Stimulated activated CD8-positive, alpha-beta memory T cell treated with anti-CD3 and anti-CD28 coated beads, Interleukin-2, amount 100 ng/mL, for 48 hours (primary cell): ENCODE measurements around the gene ZNF24.

ENCODE experiments used
- DNase-seq, 2 donors: peaks; one replicate each; pipeline ENCODE4 v3.0.0-alpha.2; 2020; ENCODE audit warnings: low read depth in 2 of 2

The ZNF24 gene

DNA sequence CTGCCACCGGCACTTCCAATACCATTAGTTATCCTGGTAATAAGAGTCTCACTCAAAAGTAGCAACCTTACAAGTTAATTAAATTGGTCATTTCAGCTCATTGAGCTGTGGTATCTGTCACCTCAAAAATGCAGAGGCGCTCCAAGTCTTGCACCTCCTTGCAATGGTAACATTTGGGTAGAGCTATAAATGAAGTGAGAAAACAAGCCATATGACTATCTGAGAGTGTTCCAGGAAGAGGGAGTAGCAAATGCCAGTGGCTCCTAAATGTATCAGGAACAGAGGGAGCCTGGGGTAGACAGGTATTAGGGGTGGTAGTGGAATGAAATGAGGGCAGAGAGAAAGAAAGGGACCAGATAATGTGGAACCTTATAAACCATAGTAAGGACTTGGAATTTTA, 48.2 kb downstream of the ZNF24 start:
- DNase-seq, result no peak

DNA sequence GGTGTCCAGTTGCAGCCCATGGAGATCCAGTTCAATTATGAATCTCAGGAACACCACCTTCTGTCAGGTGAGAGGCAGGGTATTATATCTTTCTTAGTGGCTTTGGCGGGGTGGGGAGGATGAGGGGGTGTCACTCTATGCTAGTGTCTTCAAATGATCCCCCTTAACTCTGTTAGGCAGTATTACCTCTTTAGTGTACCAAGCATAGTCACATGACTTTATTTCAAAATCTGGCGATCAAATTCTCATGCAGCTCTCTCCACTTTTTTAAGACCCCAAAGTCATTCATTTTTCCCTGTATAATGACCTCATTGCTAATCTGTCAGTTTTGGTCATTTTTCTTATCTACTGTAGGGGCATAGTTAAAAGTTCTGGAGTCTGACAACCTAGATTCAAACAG, 53.1 kb downstream of the ZNF24 start:
- no peak for DNase-seq

DNA sequence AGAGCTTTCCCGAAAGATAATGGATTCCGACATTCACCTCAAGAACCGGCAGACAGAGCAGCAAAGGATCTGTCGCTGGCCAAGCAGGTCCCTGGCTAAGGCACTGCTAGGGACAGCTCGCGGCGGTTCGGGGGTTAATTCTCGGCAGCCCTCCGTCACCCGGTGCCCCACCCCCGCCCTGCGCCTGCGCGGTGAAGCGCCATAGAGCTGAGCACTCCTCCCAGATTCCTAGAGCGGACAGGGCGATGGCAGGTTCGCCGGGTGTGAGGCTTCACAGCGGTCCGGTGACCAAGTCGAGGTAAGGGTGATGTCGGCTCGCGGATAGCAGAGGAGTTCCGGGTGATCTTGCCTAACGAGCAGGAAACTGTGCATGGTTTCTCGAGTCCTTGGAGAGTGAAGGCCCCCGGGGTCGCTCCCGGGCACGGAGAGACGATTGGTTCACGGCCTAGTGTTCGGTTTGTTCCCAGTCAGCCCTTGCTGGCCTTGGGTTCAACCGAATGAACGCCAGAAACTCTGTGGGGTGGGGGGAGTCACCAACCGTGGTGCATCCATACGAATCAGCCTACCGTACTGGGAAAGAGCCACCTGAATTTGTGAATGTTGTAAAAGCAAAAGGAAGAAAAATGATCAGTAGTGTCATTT, 54.0 kb downstream of the ZNF24 start, which contains the start of gene ZSCAN30:
ZSCAN30 (minus strand) TSS at position 136 of the 642 bp plus-strand sequence. CDS start 25,877 bp downstream, outside the sequence.
- peak; percentile 87 to 94 for DNase-seq

DNA sequence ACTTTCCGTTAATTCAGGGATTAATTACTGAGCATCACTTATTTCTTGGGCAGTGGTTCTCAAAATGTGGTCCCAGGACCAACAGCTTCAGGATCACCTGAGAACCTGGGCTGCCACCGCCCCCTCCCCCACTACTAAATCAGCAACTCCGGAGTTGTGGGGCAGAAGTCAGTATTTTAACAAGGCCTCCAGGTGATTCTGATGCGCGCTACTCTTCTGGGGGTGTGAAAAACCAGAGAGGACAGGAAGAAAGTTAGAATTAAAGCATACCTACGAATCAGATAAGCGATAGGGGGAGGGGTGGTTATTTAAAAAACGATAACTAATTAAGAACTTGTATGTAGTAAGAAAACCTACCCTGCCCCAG, 54.5 kb downstream of the ZNF24 start:
- no peak for DNase-seq

DNA sequence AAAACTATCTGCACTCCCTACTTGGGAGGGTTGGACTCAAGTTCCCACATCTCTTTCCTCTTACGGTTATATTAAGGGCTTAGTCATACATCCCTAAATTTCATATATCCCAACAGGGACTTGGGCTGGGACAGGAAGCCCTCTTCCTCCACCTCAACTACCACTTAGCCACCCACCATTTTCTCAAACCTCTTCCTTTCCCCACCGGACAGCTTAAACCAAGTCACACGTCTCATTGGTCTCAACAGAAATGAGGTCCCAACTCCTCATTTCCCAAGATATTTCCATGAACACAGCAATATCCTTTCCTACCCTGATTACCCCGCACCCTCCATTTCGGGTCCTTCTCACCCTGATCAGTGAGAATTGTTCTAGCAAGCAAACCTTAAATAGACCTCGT, 54.9 kb downstream of the ZNF24 start:
- no peak for DNase-seq

DNA sequence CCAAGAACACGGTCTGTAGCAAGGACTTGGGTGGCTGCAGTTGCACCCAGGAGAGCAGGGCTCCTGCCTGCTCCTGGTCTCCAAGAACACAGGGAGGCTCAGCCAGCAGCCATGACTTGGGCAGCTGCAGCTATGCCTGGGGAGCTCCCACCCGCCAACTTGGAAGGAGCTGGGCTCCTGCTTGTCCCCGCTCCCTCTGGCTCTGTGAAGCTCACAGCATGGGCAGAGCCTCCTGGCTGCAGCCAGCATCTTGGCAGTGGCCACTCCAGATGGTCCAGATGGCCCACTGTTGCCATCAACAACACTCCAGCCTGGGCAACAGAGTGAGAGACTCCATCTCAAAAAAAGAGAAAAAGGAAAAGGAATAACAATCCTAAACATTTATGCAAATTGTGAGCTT, 59.4 kb downstream of the ZNF24 start:
- no peak for DNase-seq

DNA sequence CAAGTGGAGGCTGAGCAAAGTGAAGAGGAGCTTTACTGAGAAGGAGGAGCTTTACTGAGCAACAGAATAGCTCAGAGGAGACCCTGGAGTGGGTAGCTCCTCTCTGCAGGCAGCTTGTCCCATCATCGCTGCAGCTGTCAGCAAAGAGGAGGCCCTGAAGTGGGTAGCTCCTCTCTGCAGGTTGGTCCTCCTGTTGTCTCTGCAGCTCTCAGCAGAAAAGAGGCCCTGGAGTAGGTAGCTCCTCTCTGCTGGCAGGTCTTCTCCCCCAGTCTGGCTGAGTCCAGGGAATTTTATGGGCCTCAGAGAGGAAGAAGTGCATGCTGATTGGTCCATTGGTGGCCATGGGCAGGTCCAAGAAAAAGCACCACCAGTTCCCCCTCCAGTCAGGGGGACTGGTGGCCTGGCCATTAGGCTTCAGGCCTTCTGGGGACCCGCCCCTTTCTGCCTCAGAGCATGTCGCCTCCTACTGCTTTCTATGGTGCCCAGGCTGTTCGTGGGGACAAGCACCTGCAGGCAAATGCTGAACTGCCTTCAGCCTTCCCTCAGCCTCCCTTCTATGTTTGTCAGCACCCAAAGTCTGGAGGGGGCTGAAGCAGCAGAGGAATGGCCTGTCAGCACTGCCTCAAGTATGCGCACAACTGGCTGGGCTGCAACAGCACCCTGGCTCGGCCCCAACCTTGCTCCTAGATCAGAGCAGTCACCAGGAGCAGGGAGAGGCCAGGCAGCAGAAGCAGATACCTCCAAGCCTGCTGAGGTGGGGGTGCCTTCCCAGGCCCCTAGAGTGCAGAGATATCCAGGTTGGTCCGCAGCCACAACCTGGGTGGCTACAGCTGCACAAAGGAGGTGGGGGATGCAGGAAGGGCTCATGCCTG, 60.1 kb downstream of the ZNF24 start:
- DNase-seq, result no peak

DNA sequence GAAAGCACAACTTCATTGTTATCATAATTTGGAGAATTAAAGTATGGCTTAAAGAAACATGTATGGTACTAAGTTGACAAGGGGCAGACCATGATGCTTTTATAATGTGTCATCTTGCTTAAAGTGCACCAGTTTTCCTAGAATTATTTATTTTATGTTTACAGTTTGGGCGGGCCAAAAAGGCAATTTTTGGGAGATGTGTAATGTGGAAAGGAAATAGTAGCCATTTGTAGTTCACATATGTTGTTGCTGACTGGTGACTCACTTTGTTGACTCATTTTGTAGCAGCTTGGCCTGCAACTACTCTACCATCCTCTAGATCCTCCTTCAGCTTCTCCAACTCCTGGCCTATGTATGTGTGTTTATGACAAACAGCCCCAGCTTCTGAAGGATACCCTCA, 61.9 kb downstream of the ZNF24 start:
- no peak for DNase-seq
